CD4-positive, alpha-beta T cell treated with Interleukin-2 at 100 ng/mL for 4 hours (primary cell): Measurements from ENCODE around the gene AFF1.

Source experiments
- DNase-seq: peaks from one replicate; pipeline ENCODE4 v3.0.0-alpha.2; 2020; ENCODE audit warnings: low spot score

The AFF1 gene

DNA sequence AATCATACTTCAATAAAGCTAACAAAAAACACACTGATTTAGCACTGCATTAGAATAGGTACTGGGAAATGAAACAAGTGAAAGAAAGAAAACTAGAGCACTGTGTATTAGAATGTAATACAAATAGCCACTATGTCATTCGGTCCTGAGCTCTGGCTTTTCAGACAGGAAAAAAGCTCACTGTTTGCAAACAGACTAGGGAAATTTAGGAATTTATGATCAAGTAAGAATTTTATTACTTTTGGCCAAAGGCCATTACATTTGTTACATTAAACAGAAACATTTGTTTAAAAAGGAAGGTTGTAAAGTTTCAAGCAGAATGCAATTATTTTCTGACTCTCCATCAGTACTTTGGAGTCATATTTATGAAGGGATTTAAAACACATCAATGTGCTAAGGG lies 216.9 kb downstream of the AFF1 start:
- no peak for DNase-seq

DNA sequence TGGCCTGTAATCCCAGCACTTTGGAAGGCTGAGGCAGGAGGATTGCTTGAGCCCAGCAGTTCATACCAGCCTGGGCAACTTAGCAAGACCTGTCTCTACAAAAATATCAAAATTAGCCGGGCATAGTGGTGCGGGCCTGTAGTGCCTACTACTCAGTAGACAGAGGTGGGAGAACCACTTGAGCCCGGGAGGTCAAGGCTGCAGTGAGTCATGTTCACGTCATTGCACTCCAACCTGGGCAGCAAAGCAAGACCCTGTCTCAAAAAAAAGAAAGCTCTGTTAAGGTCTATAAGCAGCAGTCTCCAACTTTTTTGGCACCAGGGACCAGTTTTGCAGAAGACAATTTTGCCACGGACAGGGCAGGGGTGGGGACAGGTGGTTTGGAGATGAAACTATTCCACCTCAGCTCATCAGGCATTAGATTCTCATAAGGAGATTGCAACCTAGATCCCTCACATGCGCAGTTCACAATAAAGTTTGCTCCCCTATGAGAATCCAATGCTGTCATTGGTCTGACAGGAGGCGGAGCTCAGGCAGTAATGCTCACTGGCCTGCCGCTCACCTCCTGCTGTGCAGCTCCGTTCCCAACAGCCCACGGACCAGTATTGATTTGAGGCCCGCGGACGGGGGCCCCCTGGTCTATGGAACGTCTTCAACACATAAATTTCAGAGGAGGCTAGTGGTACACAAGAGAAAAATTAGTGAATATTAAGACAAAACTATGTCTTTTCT lies 217.7 kb downstream of the AFF1 start:
- no peak for DNase-seq

DNA sequence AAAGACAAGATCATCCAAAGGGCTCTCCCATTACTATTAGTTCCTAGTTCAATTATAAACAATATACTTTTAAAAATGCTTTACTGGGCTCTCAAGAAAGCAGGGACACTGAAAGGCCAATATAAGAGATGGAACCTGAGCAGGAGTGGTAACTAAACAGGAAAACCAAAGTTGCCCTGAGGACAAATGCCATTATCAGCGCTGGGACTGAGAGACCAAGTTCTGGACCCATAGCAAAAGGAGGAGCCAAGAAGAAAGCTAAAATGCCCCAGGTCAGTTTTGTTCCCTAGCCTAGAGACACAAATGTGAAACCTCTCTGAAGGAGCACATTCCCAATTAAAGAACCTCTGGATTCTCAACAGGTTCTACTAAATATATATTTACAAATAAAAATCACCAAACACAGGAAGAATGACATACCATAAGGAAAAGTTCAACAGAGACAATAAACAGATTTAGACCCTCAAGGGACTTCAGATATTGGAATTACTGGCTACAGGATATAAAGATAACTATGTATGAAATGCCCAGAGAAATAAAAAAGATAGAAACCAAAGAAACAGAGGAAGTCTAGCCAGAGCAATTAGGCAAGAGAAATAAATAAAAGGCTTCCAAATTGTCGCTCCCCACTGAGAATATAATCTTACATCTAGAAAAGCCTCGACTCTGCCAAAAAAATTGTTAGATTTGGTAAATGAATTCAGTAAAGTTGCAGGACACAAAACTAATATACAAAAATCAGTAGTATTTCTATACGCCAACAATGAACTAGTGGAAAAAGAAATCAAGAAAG lies 218.5 kb downstream of the AFF1 start:
- DNase-seq = no peak

- no peak for DNase-seq
Observed at GRCh38 chr4:87165892-87166291, 231.1 kb downstream of the AFF1 start.

- DNase-seq = no peak
Observed at GRCh38 chr4:87166296-87166854, 231.6 kb downstream of the AFF1 start.

DNA sequence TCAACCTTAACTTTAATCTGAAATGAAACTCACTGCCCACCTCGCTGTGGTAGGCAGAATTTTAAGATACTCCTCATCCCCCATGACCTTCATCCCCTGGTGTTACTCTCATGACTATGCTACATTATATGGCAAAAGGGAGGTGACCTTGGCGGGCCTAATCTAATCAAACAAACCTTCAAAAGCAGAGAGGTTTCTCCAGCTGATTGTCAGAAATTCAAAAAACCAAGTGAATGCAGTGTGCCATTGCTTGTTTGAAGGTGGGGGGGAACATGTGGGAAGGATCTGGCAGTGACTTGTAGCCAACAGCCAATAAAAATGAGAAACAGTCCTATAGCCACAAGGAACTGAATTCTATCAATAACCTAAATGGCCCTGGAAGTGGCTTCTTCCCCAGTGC lies 237.1 kb downstream of the AFF1 start:
- DNase-seq = no peak

GRCh38 chr4:87174672-87175071 lies 239.9 kb downstream of the AFF1 start:
- no peak for DNase-seq

- no peak for DNase-seq
Observed at GRCh38 chr4:87179751-87180150, 244.9 kb downstream of the AFF1 start.

DNA sequence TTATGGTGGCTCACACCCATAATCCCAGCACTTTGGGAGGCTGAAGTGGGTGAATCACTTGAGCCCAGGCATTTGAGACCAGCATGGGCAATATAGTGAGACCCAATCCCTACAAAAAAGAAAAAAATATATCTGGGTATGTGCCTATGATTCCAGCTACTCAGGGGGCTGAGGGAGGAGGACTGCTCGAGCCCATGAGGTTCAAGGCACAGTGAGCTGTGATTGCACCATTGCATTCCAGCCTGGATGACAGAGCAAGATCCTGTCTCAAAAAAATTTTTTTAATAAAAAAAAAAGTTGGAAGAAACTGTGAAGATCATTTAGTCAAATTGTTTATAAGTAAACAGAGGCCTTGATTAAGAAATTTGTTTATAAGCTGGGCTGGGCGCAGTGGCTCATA lies 246.0 kb downstream of the AFF1 start:
- no peak for DNase-seq

GRCh38 chr4:87185146-87185870 lies 250.5 kb downstream of the AFF1 start:
- DNase-seq = no peak

GRCh38 chr4:87188048-87188447 lies 253.2 kb downstream of the AFF1 start:
- DNase-seq = no peak

GRCh38 chr4:87188932-87189331 lies 254.1 kb downstream of the AFF1 start:
- no peak for DNase-seq
